GM18505 (cell line): ENCODE measurements around the gene EID1.

ENCODE experiments used
- ATAC-seq: cut with Tn5 transposase; IDR thresholded peaks from one replicate; pipeline ENCODE4 v1.9.1; 2021; ENCODE audit not compliant: unreplicated experiment
- POLR2A ChIP-seq: IDR thresholded peaks from 4 replicates; pipeline ENCODE4 v1.6.1; 2011; ENCODE audit warnings: borderline replicate concordance; ENCODE audit not compliant: insufficient read depth, insufficient read length; ENCODE audit errors: extremely low read depth

The EID1 gene

DNA sequence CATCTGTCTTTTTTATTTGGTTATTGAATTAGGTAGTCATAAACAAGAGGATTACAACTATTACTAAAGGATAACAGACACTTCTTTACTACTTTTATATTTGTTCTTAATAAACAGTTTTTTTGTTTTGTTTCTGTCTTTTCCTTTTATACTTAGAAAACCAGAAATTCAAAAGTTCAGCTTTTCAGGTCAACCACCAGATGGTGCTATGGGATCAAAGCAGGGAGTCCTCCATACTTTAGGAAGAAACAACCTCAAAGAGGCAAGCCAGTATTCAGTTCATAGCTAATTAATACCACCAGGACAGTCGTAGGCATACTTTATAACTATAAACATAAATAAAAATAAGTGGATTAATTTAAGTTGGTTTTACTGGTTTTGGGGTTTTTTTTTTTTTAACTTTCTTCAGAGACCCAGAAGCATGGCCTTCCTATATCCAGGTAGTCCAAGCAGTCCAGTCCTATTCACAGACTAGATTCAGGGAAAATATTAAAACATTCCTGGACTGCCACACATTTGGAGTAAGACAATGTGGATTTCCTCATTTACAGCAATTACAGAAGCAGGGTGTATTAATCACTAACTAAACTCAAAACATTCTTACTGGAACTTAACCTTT, 16.0 kb upstream of the EID1 start:
- TF ChIP-seq POLR2A: no peak
- peak; percentile 56 for ATAC-seq

DNA sequence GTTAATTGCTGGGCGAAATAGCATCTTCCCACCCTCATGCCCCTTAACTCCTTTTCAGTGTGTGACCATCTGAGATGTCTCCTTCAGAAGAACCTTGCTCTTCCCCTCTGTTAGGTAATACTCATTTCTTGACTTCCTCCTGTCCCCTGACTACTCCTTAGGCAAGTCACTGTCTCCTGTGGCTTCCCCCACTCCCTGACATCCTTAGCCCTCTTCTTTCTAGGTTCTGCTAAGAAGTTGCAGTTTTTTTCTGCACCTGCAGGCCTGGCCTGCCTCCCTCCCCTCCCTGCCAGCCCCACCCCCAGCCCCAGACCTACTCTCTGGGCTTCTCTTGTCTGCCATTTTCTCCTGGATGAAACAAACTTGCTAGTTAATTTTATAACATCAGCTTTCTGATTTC, 15.2 kb upstream of the EID1 start:
- TF ChIP-seq POLR2A: no peak
- ATAC-seq: no peak

DNA sequence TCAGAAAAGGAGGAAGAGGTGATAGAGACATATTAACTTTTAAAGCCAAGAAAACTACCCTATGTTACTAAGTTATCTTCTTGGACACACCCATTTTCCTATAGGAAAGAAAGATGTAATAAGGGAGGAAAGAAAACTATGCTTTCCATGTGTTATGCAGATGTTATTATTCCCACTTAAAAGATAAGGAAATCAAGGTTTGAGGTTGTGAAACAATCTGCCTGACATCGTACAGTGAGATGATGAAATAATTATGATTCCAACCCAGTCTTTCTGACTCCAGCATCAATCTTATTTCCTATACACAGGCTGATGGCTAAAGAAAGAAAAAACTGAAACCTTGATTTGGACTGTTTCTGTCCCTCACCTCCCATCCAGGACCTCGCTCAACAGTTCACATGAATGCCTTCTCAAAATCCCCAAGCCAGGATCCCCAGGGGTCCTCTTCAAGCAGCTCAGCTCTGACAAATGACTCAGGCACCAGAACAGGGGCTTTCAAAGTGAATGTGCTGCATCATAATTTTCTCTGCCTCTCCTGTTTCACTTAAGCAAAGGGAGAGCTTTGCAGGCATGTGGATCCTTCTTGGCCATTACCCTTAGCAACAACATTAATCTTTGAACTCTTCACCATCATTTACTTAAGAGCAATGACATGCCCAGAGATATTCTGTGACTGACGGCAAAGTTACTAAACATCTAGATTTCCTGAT, 12.4 kb upstream of the EID1 start:
- no peak for ATAC-seq
- TF ChIP-seq POLR2A: no peak

DNA sequence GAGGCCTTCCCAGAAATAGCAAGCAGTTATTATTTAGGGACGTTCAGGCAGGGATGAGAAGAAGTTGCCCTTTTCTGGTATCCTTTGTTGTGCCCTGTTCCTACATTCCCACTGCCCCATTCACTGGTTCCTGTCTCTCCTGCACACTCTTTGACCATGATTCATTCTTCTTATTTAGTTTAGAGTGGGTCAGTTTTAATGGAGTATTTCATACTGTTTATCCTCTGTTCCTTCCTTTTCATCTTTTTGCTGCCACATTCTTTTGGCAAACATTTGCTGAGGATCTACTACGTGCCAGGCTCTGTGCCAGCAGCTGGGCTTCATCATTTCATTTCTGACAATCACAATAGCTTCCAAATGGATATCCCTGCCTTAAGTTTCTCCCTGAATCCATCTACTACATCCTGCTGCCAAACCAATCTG, 11.8 kb upstream of the EID1 start:
- no peak for TF ChIP-seq POLR2A
- no peak for ATAC-seq

DNA sequence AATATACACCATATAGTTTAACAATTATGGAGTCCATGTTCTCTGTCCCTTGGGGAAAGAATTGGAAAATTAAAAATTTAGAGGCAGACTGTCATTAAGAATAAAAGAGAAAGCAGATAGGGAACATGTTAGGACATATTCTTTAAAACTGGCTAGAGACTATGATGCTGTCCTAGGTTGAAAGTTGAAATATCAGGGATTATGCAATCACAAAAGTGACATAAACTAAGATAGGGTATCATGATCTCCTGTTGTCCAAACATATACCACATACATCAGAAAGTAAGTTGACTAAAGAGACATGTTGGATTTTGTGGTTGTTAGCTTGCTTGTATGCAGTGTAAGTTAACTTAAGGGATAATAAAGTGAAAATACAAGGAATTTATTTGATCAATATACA, 9.9 kb upstream of the EID1 start:
- TF ChIP-seq POLR2A: no peak
- no peak for ATAC-seq

DNA sequence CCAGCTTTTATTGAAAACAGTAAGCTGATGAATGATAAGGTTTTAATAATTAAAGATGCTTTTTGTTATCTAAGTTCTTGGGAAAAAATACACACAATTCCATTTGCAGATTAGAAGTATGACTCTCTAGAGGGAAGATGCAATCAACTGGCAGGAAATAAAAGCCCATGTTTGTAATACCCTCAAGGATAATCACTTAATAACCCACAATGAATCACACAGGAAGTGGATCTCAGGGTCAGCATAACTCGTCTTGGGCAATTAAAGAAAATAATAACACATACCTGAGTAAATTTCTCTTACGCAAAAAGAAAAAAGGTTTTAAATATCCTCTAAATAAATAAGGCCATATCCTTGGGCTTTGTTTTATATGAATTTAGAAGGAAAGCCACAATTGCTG, 9.4 kb upstream of the EID1 start:
- TF ChIP-seq POLR2A: no peak
- ATAC-seq: no peak

DNA sequence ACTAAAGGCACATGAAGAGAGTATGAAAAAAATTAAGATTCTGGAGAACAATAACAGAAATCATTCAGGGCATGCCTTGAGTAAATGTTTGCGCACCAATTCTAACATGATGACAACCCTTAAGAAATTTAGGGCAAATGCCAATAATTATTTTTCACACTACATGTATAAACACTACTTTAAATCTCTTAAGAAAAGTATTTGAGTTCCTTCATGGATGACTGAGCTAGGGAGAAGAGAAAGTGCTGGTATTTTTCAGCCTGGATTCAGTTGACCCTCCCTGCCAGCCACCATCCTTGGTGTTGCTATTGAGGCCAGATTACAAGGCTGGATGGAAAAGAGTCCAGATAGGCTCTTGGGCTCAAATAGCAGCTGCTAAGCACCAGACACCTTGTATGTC, 8.0 kb upstream of the EID1 start:
- no peak for ATAC-seq
- no peak for TF ChIP-seq POLR2A

DNA sequence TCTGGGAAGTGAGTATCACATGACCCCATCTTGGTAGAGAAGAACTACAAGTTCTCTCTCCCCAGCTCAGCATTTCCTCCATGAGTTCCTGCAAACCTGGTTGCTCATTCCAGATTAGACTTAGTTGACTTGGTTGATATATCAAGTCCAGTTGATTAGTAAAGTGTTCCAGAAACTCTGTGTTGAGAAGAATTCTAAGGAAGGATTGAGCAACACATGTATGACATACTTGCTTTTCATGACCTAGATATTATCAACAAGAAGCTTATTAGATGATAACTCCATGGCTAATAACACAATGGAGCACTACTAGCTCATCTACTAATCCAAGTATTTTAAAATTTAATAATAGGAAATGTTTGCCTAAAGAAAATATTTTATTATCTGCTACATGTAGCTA, 6.4 kb upstream of the EID1 start:
- no peak for ATAC-seq

DNA sequence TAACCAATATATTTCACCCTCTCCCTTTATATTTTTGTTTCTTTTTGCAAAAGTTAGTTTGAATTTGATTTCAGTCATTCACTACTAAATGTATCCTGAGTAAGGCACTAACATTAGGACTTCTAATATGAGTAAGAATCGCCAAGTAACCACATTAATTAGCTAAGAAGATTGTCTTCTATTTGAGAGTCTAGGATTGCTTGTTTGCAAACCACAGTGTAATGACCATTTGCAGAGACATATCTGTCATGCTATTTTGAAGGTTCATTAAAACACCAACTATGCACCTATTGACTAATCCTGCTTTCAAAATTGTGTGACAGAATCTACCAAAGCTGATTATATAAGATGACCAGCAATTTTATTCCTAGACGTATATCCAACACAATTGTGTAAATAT, 5.3 kb upstream of the EID1 start:
- no peak for TF ChIP-seq POLR2A
- ATAC-seq: no peak

More for the DNA sequence above, 6.4 kb upstream of the EID1 start:
- TF ChIP-seq POLR2A: no peak

DNA sequence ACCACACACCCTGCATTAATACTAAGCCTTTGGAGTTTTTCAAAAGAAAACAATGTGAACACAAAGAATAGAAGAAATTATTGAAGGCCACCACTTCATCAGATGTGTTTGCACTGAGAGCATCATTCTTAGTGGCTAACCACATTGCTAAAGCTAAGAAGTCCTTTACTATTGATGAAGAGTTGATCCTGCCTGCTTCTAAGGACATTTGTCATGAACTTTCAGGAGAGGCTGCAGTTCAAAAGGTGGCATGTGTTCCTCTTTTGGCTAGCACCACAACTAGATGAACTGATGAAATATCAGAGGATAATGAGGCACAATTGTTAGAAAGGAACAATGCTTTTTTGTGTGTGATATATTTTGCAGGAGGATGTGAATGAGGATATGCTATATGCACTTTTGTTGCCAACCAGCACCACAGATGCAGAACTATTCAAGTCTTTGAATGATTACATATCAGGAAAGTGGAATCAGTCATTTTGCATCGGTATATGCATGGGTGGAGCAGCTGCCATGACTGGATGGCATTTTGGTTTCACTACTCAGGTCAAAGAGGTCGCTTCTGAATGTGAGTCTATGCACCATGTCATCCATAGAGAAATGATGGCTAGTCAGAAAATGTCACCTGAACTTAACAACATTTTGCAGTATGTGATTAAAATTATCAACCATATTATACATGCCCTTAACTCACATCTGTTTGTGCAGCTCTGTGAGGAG, 2.5 kb upstream of the EID1 start:
- no peak for TF ChIP-seq POLR2A
- ATAC-seq: no peak

DNA sequence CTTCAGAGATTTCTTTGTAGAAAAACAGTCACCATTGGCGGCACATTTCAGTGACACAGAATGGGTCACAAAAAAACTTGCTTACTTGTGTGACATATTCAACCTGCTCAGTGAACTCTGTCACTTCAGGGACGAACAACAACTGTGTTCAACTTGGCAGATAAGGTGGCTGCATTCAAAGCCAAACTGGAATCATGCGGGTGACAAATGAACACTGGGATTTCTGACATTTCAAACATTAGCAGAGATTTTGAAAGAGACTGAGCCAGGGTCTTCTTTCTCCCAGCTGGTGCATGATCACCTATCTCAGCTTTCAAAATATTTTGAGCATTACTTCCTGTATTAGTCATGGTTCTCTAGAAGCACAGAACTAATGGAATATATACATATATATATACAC, 1.9 kb upstream of the EID1 start:
- no peak for ATAC-seq
- no peak for TF ChIP-seq POLR2A

DNA sequence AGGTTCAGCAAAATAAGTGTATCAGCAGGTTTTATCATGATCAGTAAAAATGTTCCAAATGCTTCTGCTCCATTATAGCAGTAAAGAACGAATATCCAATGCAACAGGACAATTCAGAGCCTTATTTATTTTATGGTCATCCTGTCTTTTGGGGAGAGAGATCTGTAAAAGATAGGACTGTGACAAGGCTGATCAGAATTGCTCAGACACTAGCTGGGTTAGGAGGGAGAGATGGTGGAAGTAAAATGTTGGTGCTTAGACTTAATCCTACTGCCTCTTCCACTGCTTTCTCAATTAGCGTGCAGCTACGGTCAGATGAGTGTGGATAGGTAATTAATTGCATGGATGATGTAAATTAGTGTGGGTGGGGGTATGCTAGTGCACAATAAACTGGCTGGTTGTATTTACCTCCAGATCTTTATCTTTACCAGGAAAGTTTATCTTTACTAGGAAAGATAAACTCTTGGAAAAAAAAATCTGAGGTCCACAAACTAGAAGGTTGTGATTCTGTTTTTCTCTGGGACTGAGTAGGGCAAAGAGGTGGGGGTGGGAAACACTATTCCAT, 2.2 kb downstream of the EID1 start:
- ATAC-seq: no peak
- TF ChIP-seq POLR2A: no peak

DNA sequence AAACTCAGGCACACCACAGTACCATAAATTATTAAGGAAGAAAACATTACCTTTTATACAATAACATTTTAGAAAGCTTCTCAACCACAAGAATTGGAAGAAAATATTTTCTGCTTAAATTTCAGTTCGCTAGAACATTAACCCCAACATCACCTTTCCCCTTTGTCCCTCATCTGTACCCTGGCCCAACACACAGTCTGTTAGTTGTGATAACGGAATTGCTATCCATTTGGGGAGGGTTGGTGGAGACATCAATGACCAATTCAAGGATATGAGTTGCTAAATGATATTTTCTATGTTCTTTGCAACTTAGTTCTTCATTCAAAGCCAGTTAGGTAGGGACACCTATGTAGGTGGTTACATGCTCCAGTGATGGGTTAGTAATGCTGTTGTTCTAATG, 5.8 kb downstream of the EID1 start:
- TF ChIP-seq POLR2A: no peak
- no peak for ATAC-seq

DNA sequence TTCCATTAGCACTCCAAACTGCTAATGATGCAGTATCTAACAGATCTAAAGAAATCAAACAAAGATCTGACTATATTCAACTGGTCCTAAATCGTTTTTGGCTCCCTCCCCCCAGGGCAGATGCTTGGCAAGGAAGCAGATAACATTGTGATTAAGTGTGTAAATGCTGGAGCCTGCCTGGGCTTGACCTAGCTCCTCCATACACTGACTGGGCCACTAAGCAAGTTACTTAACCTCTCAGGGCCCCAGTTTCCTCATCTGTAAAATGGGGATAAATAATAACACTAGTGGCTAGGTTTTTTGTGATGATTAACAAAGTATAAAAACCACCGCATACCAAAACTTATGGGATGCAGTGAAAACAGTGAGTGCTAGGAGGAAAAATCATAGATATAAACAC, 9.2 kb downstream of the EID1 start:
- ATAC-seq: no peak
- TF ChIP-seq POLR2A: no peak
